Stimulated activated CD8-positive, alpha-beta memory T cell treated with anti-CD3 and anti-CD28 coated beads, Interleukin-15, amount 100 ng/mL, for 4 hours (primary cell): ENCODE data around the gene ZNF22.
A peak's percentile ranks its signal among the peaks of the same experiment; 100 is the strongest.
"Not testable (repeated sequence)": the region's sequence is repeated elsewhere in the genome, so short reads cannot be mapped to it uniquely, and the experiment has no call there.

Source experiments
- DNase-seq, 2 donors: peaks; one replicate each; pipeline ENCODE4 v3.0.0-alpha.2; 2020; ENCODE audit warnings: low read depth in 2 of 2

The ZNF22 gene

GRCh38 chr10:44991571-44991970 lies 9.2 kb upstream of the ZNF22 start:
- no peak for DNase-seq

GRCh38 chr10:44992070-44992731 lies 8.5 kb upstream of the ZNF22 start:
- DNase-seq: no peak

- no peak for DNase-seq
Observed at GRCh38 chr10:44992732-44993225, 7.9 kb upstream of the ZNF22 start.

GRCh38 chr10:44993226-44993921 lies 7.3 kb upstream of the ZNF22 start:
- DNase-seq: no peak

GRCh38 chr10:44993922-44994751 lies 6.6 kb upstream of the ZNF22 start:
- DNase-seq: no peak

GRCh38 chr10:44994752-44995530 lies 5.8 kb upstream of the ZNF22 start:
- no peak for DNase-seq

- DNase-seq: no peak
Observed at GRCh38 chr10:44995581-44995913, 5.2 kb upstream of the ZNF22 start.

- DNase-seq: no peak
Observed at GRCh38 chr10:44995914-44996669, 4.6 kb upstream of the ZNF22 start.

- DNase-seq: no peak
Observed at GRCh38 chr10:44997105-44997748, 3.5 kb upstream of the ZNF22 start.

GRCh38 chr10:44998146-44998631 lies 2.5 kb upstream of the ZNF22 start:
- no peak for DNase-seq

- no peak for DNase-seq
Observed at GRCh38 chr10:45000138-45000751, 478 bp upstream of the ZNF22 start.

- DNase-seq: peak in 1 of 2 donors; percentile 24
Observed at GRCh38 chr10:45001381-45002148, 842 bp downstream of the ZNF22 start.

- no peak for DNase-seq
Observed at GRCh38 chr10:45003432-45004000, 2.8 kb downstream of the ZNF22 start.

- no peak for DNase-seq
Observed at GRCh38 chr10:45004661-45005060, 3.9 kb downstream of the ZNF22 start.

- no peak for DNase-seq
Observed at GRCh38 chr10:45005284-45005683, 4.6 kb downstream of the ZNF22 start.

- DNase-seq: no peak
Observed at GRCh38 chr10:45006276-45007030, 5.7 kb downstream of the ZNF22 start.

GRCh38 chr10:45008524-45009161 lies 7.9 kb downstream of the ZNF22 start:
- no peak for DNase-seq

- DNase-seq: not testable (repeated sequence)
Observed at GRCh38 chr10:45014557-45014956, 13.8 kb downstream of the ZNF22 start.
